HG02973 (cell line): ENCODE measurements around the gene CHN2.

Experiments
- ATAC-seq: cut with Tn5 transposase; IDR thresholded peaks from one replicate; pipeline ENCODE4 v1.9.1; 2021; ENCODE audit warnings: moderate library complexity; ENCODE audit not compliant: unreplicated experiment

CHN2 gene

GRCh38 chr7:29422829-29423228 lies 228.3 kb downstream of the CHN2 start:
- ATAC-seq, result no peak

GRCh38 chr7:29424295-29424983 lies 229.9 kb downstream of the CHN2 start:
- ATAC-seq, result peak; percentile 45

GRCh38 chr7:29424984-29425309 lies 230.4 kb downstream of the CHN2 start:
- ATAC-seq, result peak; percentile 35

GRCh38 chr7:29426587-29426986 lies 232.0 kb downstream of the CHN2 start:
- no peak for ATAC-seq

GRCh38 chr7:29429401-29429800 lies 234.8 kb downstream of the CHN2 start:
- no peak for ATAC-seq

GRCh38 chr7:29430279-29430949 lies 235.8 kb downstream of the CHN2 start:
- no peak for ATAC-seq

- no peak for ATAC-seq
Measured at GRCh38 chr7:29431686-29432085, 237.1 kb downstream of the CHN2 start.

GRCh38 chr7:29432721-29433120 lies 238.1 kb downstream of the CHN2 start:
- no peak for ATAC-seq

GRCh38 chr7:29434380-29434768 lies 239.8 kb downstream of the CHN2 start:
- ATAC-seq, result no peak

- ATAC-seq, result peak; percentile 79
Measured at GRCh38 chr7:29435167-29435566, 240.6 kb downstream of the CHN2 start.

- ATAC-seq, result no peak
Measured at GRCh38 chr7:29435902-29436301, 241.3 kb downstream of the CHN2 start.

GRCh38 chr7:29442146-29442545 lies 247.6 kb downstream of the CHN2 start:
- no peak for ATAC-seq

GRCh38 chr7:29443552-29443951 lies 249.0 kb downstream of the CHN2 start:
- no peak for ATAC-seq

- ATAC-seq, result no peak
Measured at GRCh38 chr7:29444267-29444666, 249.7 kb downstream of the CHN2 start.

- no peak for ATAC-seq
Measured at GRCh38 chr7:29445736-29446135, 251.2 kb downstream of the CHN2 start.

- ATAC-seq, result no peak
Measured at GRCh38 chr7:29447828-29448227, 253.3 kb downstream of the CHN2 start.

- ATAC-seq, result no peak
Measured at GRCh38 chr7:29449569-29450260, 255.1 kb downstream of the CHN2 start.

GRCh38 chr7:29453021-29453420 lies 258.4 kb downstream of the CHN2 start:
- no peak for ATAC-seq

GRCh38 chr7:29454464-29454863 lies 259.9 kb downstream of the CHN2 start:
- ATAC-seq, result no peak

GRCh38 chr7:29454899-29455451 lies 260.4 kb downstream of the CHN2 start:
- no peak for ATAC-seq

- no peak for ATAC-seq
Measured at GRCh38 chr7:29457141-29457561, 262.6 kb downstream of the CHN2 start.

- no peak for ATAC-seq
Measured at GRCh38 chr7:29457565-29458011, 263.0 kb downstream of the CHN2 start.
